ENCODE results near the gene JMJD8.

DNA sequence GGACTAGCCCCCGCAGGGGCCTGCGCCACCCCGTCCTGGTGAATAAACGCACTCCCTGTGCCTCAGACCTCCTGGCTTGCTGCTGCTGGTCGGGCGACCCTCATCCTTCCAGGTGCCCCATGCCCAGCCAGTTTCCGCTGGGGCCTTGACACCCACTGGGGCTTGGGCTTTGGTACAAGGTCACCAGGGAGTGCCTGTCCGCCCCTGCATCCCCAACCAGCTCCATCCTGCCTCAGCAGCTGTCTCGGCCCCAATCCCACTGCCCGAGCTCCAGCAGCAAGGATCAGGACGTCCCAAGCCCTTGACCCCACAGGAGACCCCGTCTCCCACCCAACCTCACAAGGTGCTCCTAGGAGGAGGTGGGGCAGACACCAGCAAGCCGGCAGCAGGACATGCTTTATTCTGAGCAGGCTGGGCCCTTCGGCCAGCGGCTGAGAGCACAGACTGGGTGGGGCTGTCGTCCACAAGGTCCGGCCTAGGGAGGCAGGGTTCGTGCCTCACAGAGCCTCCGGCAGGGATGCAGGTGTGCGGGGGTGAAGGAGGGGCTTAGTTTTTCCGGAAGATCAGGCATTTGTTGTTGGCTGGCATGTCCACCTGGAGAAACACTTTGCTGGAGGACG, 50.0 kb downstream of the JMJD8 start:
- TF ChIP-seq CTCF (IDR thresholded peaks at IDR 0.05) (no peak), POLR2A (IDR thresholded peaks at IDR 0.05) (no peak)

Data from tibial nerve (tissue), 3 donors.